ENCODE data around the gene LRP2.

DNA sequence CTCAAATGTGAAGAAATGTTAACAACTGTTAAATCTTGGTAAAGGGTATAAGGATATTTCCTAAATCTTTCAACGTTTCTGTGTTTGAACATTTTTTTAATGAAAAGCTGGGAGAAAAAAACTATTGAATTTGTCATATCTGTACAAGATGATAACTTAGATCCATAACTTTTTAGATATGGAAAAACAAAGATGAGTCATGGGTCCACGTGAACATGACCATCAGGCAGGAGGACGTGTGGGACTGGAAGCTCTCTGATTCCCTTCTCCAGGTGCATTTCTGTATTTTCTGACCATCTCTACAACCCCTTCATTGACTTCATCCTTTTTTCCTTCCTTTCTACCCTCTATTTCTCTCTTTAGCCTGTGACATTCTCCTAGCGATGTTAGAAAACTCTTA, 151.4 kb downstream of the LRP2 start:
- TF ChIP-seq, protein P1, sequence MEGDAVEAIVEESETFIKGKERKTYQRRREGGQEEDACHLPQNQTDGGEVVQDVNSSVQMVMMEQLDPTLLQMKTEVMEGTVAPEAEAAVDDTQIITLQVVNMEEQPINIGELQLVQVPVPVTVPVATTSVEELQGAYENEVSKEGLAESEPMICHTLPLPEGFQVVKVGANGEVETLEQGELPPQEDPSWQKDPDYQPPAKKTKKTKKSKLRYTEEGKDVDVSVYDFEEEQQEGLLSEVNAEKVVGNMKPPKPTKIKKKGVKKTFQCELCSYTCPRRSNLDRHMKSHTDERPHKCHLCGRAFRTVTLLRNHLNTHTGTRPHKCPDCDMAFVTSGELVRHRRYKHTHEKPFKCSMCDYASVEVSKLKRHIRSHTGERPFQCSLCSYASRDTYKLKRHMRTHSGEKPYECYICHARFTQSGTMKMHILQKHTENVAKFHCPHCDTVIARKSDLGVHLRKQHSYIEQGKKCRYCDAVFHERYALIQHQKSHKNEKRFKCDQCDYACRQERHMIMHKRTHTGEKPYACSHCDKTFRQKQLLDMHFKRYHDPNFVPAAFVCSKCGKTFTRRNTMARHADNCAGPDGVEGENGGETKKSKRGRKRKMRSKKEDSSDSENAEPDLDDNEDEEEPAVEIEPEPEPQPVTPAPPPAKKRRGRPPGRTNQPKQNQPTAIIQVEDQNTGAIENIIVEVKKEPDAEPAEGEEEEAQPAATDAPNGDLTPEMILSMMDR (IDR thresholded peaks at IDR 0.05; ENCODE audit: insufficient read depth, low read depth, low read length) = no peak
- TF ChIP-seq EZH2 (IDR thresholded peaks at IDR 0.05; ENCODE audit: insufficient read depth, low read length) = no peak

All from astrocyte (in vitro differentiated cells and primary cell).